ENCODE data around the gene TOP1.

TOP1 gene

DNA sequence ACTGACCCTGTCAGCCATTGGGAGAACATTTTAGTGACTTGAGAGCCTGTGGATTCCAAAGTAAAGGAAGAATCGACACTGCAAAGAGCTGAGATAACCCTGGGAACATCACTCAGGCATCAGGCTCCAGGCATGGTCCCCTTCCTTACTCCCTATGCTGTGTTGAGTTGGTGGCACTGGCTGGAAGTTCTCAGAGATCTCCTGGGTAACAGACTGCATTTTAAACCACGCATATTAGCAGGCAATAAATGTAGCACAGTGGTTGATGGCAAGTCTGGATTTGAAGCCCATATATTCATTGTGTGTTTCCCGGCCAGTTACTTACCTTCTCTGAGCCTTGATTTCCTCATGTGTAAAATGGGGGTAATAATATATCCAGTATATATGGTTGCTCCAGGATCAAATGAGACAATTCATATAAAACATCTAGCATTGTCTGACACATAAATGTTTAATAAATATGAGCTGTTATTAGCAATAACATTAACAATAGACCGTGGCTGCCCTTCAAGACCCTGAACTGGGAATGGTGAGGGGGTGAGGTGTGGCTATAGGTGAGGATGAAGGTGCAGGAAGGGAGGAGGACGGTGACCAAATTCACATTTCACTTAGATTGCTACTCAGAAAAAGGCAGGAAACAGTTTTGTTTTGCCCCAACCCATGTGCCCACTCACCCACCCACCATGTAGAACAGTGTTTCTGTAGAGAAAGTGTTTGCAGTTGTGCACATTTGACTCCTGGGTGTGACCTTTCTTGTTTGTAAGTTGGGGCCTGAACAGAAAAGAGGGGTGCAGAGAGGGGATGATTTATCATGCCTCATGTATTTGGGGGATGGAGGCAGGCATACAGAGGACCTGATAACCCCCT, 110.8 kb downstream of the TOP1 start:
- TF ChIP-seq ZNF384 (IDR thresholded peaks at IDR 0.05) (no peak), SP1 (IDR thresholded peaks at IDR 0.05) (no peak), CTBP1 (IDR thresholded peaks at IDR 0.05; ENCODE audit: borderline replicate concordance) (no peak), HDGF (IDR thresholded peaks at IDR 0.05; ENCODE audit: borderline replicate concordance) (no peak), SUZ12 (IDR thresholded peaks at IDR 0.05) (no peak), ELF4 (IDR thresholded peaks at IDR 0.05) (no peak), LEF1 (IDR thresholded peaks at IDR 0.05; ENCODE audit: borderline replicate concordance) (no peak), TARDBP (IDR thresholded peaks at IDR 0.05) (no peak), FOXA1 (IDR thresholded peaks at IDR 0.05) (no peak), FOXM1 (IDR thresholded peaks at IDR 0.05; ENCODE audit: borderline replicate concordance) (no peak)
- ChIA-PET CTCF (no interaction called here), POLR2A (no interaction called here)
- DNase-seq (ENCODE audit: extremely low spot score): no peak

GRCh38 chr20:41140226-41141133, 111.9 kb downstream of the TOP1 start:
- DNase-seq (ENCODE audit: extremely low spot score): no peak
- CTCF ChIA-PET: no interaction called here
- POLR2A ChIA-PET: no interaction called here
- TF ChIP-seq BHLHE40 (IDR thresholded peaks at IDR 0.05; ENCODE audit: borderline replicate concordance) (no peak), TARDBP (IDR thresholded peaks at IDR 0.05) (no peak), FOXA1 (IDR thresholded peaks at IDR 0.05) (no peak), FOXK2 (IDR thresholded peaks at IDR 0.05) (no peak), ARNT (IDR thresholded peaks at IDR 0.05) (no peak), HDGF (IDR thresholded peaks at IDR 0.05; ENCODE audit: borderline replicate concordance) (no peak), CTBP1 (IDR thresholded peaks at IDR 0.05; ENCODE audit: borderline replicate concordance) (no peak), ZNF384 (IDR thresholded peaks at IDR 0.05) (no peak), SUZ12 (IDR thresholded peaks at IDR 0.05) (no peak)
- TF ChIP-seq, protein P1, sequence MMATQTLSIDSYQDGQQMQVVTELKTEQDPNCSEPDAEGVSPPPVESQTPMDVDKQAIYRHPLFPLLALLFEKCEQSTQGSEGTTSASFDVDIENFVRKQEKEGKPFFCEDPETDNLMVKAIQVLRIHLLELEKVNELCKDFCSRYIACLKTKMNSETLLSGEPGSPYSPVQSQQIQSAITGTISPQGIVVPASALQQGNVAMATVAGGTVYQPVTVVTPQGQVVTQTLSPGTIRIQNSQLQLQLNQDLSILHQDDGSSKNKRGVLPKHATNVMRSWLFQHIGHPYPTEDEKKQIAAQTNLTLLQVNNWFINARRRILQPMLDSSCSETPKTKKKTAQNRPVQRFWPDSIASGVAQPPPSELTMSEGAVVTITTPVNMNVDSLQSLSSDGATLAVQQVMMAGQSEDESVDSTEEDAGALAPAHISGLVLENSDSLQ (IDR thresholded peaks at IDR 0.05): no peak

- TF ChIP-seq BHLHE40 (IDR thresholded peaks at IDR 0.05; ENCODE audit: borderline replicate concordance): no peak
- no peak for TF ChIP-seq FOXK2 (IDR thresholded peaks at IDR 0.05)
- no peak for TF ChIP-seq HDGF (IDR thresholded peaks at IDR 0.05; ENCODE audit: borderline replicate concordance)
- TF ChIP-seq, protein P1 (IDR thresholded peaks at IDR 0.05): no peak
- ChIA-PET POLR2A (no interaction called here), CTCF (no interaction called here)
- no peak for DNase-seq (ENCODE audit: extremely low spot score)
Observed at GRCh38 chr20:41141153-41141815, 112.7 kb downstream of the TOP1 start.

- POLR2A ChIA-PET: no interaction called here
Observed at GRCh38 chr20:41142245-41142644, 113.6 kb downstream of the TOP1 start.

GRCh38 chr20:41142919-41143318, 114.3 kb downstream of the TOP1 start:
- CTCF ChIA-PET: interaction anchor here (0.9 to 1.9 kb wide), 2 partner anchors 8 to 30 kb away, joined by 3 to 7 read pairs; no protein-coding TSS in a partner anchor
- POLR2A ChIA-PET: no interaction called here
- no peak for DNase-seq (ENCODE audit: extremely low spot score)
- TF ChIP-seq SP1 (IDR thresholded peaks at IDR 0.05) (no peak), LEF1 (IDR thresholded peaks at IDR 0.05; ENCODE audit: borderline replicate concordance) (no peak), FOXK2 (IDR thresholded peaks at IDR 0.05) (no peak), SUZ12 (IDR thresholded peaks at IDR 0.05) (no peak), L3MBTL2 (conservative IDR thresholded peaks at IDR 0.05) (no peak), FOXM1 (IDR thresholded peaks at IDR 0.05; ENCODE audit: borderline replicate concordance) (no peak)

More at GRCh38 chr20:41142245-41142644, 113.6 kb downstream of the TOP1 start:
- no peak for DNase-seq (ENCODE audit: extremely low spot score)
- TF ChIP-seq FOXM1 (IDR thresholded peaks at IDR 0.05; ENCODE audit: borderline replicate concordance): no peak
- CTCF ChIA-PET: no interaction called here

DNA sequence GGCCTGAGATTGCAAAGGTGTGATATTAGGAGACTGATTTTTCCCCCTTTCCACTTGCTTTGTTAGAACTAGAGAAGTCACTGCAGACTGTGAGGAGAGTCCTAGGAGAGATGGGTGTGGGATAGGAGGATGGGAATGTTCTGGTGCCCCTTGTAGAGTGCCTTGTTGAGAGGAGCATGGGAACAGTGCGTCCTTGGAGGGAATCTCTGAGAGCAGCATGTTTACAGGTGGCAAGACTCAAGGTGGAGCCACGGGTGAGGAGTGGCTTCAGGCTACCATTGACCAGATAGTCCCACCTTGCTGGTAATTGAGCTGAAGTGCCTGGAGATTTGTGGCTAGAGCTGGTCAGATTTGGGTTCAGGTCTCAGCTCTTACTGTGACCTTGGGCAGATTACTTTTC, 114.7 kb downstream of the TOP1 start:
- ChIA-PET POLR2A (no interaction called here), CTCF (interaction anchor here (0.9 to 1.9 kb wide), 3 partner anchors 8 to 48 kb away, joined by 3 to 7 read pairs (median 3); no protein-coding TSS in a partner anchor)
- DNase-seq (ENCODE audit: extremely low spot score): no peak
- TF ChIP-seq TARDBP (IDR thresholded peaks at IDR 0.05) (no peak), ELF4 (IDR thresholded peaks at IDR 0.05) (no peak), CTBP1 (IDR thresholded peaks at IDR 0.05; ENCODE audit: borderline replicate concordance) (no peak), SP1 (IDR thresholded peaks at IDR 0.05) (no peak)

- TF ChIP-seq FOXM1 (IDR thresholded peaks at IDR 0.05; ENCODE audit: borderline replicate concordance) (no peak), SP1 (IDR thresholded peaks at IDR 0.05) (no peak), LEF1 (IDR thresholded peaks at IDR 0.05; ENCODE audit: borderline replicate concordance) (no peak), HDGF (IDR thresholded peaks at IDR 0.05; ENCODE audit: borderline replicate concordance) (no peak)
- POLR2A ChIA-PET: no interaction called here
- CTCF ChIA-PET: interaction anchor here (0.5 kb wide), 1 partner anchor 13 kb away, joined by 4 read pairs; no protein-coding TSS in a partner anchor
- DNase-seq (ENCODE audit: extremely low spot score): no peak
Observed at GRCh38 chr20:41145317-41145716, 116.7 kb downstream of the TOP1 start.
